Measurements from ENCODE around the gene AADACL3.

AADACL3 gene

DNA sequence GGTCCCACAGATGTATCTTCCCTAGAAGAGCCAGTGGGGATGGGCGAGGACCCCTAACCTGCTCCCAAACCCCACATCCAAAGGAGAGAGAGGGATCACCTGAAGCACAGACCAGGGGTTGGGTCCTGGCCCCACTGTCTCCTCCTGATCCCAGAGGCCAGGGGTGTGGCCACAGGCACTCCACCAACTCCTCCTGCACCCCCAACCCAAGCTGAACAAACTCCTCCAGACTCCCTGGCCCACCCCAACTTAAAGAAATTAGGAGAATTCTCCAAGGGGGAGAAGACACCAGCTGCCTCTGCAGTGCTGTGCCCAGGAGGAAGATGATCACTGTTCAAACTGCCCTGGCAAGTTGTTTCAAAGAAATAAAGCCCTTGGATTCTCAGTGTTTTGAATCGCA is 53.1 kb downstream of the AADACL3 start:
- no peak for DNase-seq (ENCODE audit: low spot score)

DNA sequence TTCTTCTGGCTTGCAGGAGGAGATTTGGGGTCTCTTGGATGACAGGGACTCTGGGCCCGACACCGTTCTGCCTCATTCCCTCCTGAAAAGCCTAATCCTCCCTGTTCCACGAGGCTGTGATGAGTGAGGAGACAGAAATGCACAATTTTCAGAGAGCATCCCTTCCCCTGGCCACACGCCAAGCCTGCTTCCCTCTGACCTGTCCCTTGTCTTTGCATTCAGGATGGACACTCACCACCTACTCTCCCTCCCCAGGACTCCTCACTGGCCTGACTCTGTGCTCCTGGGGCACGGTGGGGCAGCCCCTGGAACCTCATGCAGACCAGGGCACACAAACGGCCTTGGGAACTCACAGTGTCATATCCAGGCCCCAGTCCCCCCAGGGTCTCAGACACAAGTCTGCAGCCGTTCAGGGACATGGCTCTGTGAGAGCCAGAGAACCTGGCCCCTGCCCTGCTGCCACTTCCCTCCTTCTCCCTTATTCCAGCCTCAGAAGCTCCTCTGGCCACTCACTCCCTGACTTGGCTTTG is 54.1 kb downstream of the AADACL3 start:
- no peak for DNase-seq (ENCODE audit: low spot score)

DNA sequence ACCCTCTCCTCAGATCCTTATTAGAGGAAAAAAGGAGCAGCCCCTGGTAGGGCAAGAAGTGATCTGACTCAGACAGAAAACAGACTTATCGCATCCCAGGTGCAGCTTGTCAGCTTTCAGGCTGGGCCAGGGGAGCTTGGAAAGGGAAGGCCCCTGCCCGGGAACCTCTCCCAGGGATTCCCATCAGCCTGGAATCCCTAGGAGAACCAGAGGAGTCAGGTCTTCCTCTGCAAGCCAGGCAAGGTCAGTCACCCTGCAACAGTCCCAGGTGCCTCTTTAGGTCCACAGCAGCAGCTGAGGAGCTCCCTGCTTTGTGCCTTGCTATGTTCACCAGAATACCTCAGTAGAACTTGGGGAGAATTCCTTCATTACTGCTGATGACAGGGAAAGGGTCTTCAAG is 54.7 kb downstream of the AADACL3 start:
- no peak for DNase-seq (ENCODE audit: low spot score)

DNA sequence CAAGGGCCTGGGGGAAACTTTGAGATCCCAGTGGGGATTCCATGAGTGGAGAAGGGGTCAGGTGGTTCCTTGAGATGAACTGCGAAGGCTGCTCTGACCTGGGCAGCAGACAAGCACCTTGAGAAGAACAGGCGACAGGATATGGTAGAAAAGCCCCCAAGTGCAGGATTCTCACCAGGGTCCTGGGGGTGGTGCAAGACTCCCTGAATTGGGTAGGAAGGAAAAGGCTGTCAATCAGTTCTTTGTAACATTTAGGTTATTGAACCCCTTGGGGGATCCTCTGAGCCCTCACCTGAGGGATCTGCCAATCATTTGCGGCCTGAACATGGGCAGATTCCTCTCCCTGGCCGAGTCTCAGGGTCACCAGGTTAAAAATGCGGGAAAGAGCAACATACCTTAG is 55.3 kb downstream of the AADACL3 start:
- no peak for DNase-seq (ENCODE audit: low spot score)

DNA sequence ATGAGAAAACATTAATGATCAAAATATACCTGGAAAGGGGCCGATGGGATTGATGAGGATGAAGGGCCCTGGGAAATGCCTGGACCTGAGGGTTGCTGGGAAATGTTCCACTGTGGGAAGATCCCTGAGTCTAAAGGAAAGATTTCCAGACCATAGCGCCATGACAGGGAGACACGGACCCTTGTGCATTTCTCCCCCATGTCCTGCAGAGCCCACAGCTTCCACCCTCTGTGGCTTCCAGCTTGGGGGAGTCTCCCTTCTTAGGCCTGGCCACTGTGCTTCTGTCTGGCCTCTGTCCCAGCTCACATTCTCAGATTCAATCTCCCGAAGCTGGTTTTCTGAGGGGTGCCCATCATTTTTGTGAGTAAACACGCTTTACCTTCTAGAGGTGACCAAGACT is 56.6 kb downstream of the AADACL3 start:
- no peak for DNase-seq (ENCODE audit: low spot score)

DNA sequence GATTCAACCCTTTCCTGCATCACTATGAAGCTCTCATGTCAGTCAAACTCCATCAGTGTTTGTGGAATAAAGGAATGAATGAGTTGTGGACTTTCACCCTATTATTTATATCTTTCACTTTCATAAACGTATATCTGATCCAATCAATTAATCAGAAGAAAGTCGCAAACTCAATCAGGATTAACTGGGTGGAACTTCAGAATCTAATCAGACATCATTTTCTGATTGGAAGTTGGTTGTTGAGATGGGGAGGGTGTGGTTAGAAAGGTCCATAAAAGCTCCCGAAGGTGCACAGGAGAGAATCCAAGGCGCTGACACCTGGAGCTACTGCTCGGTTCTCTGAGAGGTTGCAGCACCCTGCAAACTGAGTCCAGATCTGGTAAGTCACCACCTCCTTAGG is 57.5 kb downstream of the AADACL3 start, which contains the start of gene PRAMEF12:
Gene PRAMEF12 (plus strand): TSS at position 301 of the 400 bp plus-strand sequence. CDS start 1,130 bp downstream, outside the sequence.
- DNase-seq (ENCODE audit: low spot score), result no peak

DNA sequence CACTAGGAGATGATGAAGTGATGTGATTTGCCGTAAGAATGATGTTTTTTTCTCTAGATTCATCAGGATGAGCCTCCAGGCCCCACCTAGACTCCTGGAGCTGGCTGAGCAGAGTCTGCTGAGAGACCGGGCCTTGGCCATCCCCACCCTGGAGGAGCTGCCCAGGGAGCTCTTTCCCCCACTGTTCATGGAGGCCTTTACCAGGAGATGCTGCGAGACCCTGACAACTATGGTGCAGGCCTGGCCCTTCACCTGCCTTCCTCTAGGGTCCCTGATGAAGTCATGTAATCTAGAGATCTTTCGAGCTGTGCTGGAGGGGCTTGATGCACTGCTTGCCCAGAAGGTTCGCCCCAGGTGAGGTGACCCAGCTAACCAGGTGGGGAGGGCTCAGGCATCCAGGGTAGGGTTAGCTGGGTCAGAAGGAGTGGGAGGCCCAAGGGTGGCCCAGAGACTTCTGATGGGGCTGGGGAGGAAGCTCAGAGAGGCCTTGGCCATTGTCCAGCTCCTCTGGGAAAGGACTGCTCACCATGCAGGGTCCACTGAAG is 59.0 kb downstream of the AADACL3 start:
- DNase-seq (ENCODE audit: low spot score), result no peak

DNA sequence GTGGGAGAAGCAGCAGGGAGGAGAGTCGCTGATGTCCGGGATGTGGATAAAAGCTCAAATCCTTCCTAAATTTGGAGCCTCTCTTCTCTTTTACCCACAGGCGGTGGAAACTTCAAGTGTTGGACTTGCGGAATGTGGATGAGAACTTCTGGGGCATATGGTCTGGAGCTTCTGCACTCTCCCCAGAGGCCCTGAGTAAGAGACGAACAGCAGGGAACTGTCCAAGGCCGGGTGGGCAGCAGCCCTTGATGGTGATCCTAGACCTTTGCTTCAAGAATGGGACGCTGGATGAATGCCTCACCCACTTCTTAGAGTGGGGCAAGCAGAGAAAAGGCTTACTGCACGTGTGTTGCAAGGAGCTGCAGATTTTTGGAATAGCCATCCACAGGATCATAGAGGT is 59.5 kb downstream of the AADACL3 start:
- no peak for DNase-seq (ENCODE audit: low spot score)

DNA sequence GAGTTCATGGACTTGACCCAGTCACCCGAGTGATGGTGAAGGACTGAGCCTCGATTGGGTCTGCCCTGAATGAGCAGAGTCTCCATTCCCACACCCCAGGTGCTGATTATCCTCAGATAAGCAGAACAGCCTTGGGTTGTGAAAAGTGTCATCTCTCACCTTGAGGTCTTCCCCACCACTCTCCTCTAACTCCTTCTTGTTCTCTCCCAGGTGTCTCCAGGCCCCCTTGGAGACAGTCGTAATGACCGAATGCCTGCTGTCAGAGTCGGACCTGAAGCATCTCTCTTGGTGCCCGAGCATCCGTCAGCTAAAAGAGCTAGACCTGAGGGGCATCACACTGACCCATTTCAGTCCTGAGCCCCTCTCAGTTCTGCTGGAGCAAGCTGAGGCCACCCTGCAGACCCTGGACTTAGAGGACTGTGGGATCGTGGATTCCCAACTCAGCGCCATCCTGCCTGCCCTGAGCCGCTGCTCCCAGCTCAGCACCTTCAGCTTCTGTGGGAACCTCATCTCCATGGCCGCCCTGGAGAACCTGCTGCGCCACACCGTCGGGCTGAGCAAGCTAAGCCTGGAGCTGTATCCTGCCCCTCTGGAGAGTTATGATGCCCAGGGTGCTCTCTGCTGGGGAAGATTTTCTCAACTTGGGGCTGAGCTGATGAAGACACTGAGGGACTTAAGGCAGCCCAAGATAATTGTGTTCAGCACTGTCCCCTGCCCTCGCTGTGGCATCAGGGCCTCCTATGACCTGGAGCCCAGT is 61.1 kb downstream of the AADACL3 start:
- DNase-seq (ENCODE audit: low spot score), result no peak

All from ecto neural progenitor cell (in vitro differentiated cells).